SK-N-SH (cell line): ENCODE results near the gene SLC45A3. TPM values are rescaled to one million over a fixed set of nuclear protein-coding genes. Genes with fewer than 3 reads are reported as not detected.
"Not testable (repeated sequence)": the region's sequence is repeated elsewhere in the genome, so short reads cannot be mapped to it uniquely, and the experiment has no call there.

Experiments
- CTCF ChIA-PET: fragments of 300-600, 350-600 bp; formaldehyde crosslinking; extraction: SDS; loops from one replicate; lab custom pipeline; 2021; lab: Yijun Ruan, JAX
- POLR2A ChIA-PET: fragments of 350-600 bp; sonication (Branson Sonifier 250); formaldehyde crosslinking; extraction: SDS; loops from one replicate; lab custom pipeline; 2020; ENCODE audit warnings: antibody characterized with exemption, inconsistent platforms; lab: Yijun Ruan, JAX
- DNase-seq: peaks from one replicate; pipeline ENCODE4 v3.0.0; 2012
- H2AFZ ChIP-seq: fragments of 200-600 bp; sonication (generic); 2 replicates; pipeline ENCODE4 v1.8.1; 2016; ENCODE audit warnings: antibody characterized with exemption, mild to moderate bottlenecking, low read depth
- H3F3A ChIP-seq: fragments of 200-600 bp; sonication (generic); replicated peaks from 2 replicates; pipeline ENCODE3; 2016; ENCODE audit warnings: antibody characterized with exemption, mild to moderate bottlenecking; ENCODE audit not compliant: insufficient read depth
- H3K27ac ChIP-seq, 2 experiments: fragments of 200-500 bp in 1 of 2; fragments of 200-600 bp in 1 of 2; sonication (Bioruptor generic) in 1 of 2; sonication (generic), shearing (Covaris generic) in 1 of 2; 2 replicates each; pipeline versions ENCODE4 v1.5.1 to v1.6.1; 2014 to 2016; ENCODE audit warnings: low read depth in 2 of 2, inconsistent platforms in 1 of 2, low read length in 1 of 2, mild to moderate bottlenecking in 1 of 2, mixed read lengths in 1 of 2
- H3K27me3 ChIP-seq: fragments of 200-600 bp; sonication (generic), shearing (Covaris generic); 2 replicates; pipeline ENCODE4 v1.6.1; 2016; ENCODE audit warnings: mixed run types; ENCODE audit not compliant: insufficient read depth
- H3K36me3 ChIP-seq, 2 experiments: fragments of 200-500 bp in 1 of 2; fragments of 200-600 bp in 1 of 2; sonication (Bioruptor generic) in 1 of 2; sonication (generic) in 1 of 2; replicated peaks in 1 of 2; 2 replicates each; pipeline versions ENCODE3 to v1.5.1; 2014 to 2016; ENCODE audit warnings: low read length in 1 of 2, mild to moderate bottlenecking in 1 of 2; ENCODE audit not compliant: insufficient read depth in 2 of 2, control insufficient read depth in 1 of 2
- H3K4me1 ChIP-seq, 2 experiments: fragments of 200-500 bp in 1 of 2; fragments of 200-600 bp in 1 of 2; sonication (Bioruptor generic) in 1 of 2; sonication (generic), shearing (Covaris generic) in 1 of 2; 2 replicates each; pipeline versions ENCODE4 v1.5.1 to v1.6.1; 2014 to 2016; ENCODE audit warnings: low read depth in 1 of 2, low read length in 1 of 2, mixed run types in 1 of 2; ENCODE audit not compliant: insufficient read depth in 2 of 2, control insufficient read depth in 1 of 2
- H3K4me2 ChIP-seq: fragments of 200-600 bp; sonication (generic), shearing (Covaris generic); 2 replicates; pipeline ENCODE4 v1.6.1; 2017; ENCODE audit warnings: mixed run types
- H3K4me3 ChIP-seq, 2 experiments: fragments of 200-500 bp in 1 of 2; fragments of 200-600 bp in 1 of 2; sonication (Bioruptor generic) in 1 of 2; sonication (generic), shearing (Covaris generic) in 1 of 2; 2 replicates each; pipeline versions ENCODE4 v1.5.1 to v1.8.1; 2014 to 2016; ENCODE audit warnings: low read depth in 2 of 2, inconsistent platforms in 1 of 2, low read length in 1 of 2, mild to moderate bottlenecking in 1 of 2, mixed read lengths in 1 of 2, moderate library complexity in 1 of 2
- H3K79me2 ChIP-seq: fragments of 200-600 bp; sonication (generic); 2 replicates; pipeline ENCODE4 v1.8.1; 2017; ENCODE audit warnings: mild to moderate bottlenecking; ENCODE audit not compliant: insufficient read depth
- H3K9ac ChIP-seq: fragments of 200-600 bp; sonication (generic); 2 replicates; pipeline ENCODE4 v1.6.1; 2017; ENCODE audit warnings: mixed run types
- H3K9me2 ChIP-seq: fragments of 200-600 bp; sonication (generic); 2 replicates; pipeline ENCODE4 v1.6.1; 2017; ENCODE audit warnings: mixed run types
- H3K9me3 ChIP-seq: fragments of 200-600 bp; sonication (generic); 2 replicates; pipeline ENCODE4 v1.6.1; 2017; ENCODE audit warnings: mixed run types, mild to moderate bottlenecking, moderate library complexity
- H4K20me1 ChIP-seq: fragments of 200-600 bp; sonication (generic); 2 replicates; pipeline ENCODE4 v1.6.1; 2017; ENCODE audit warnings: mild to moderate bottlenecking, mixed run types; ENCODE audit not compliant: insufficient read depth
- CTCF ChIP-seq: fragments of 200-600 bp; sonication (generic); IDR thresholded peaks from 2 replicates; pipeline ENCODE4 v1.6.1; 2017; ENCODE audit warnings: antibody characterized with exemption, mild to moderate bottlenecking, moderate library complexity
- ELF1 ChIP-seq: IDR thresholded peaks from 2 replicates; pipeline ENCODE4 v1.4.0; 2012
- EZH2phosphoT487 ChIP-seq: fragments of 200-600 bp; sonication (generic); IDR thresholded peaks from 2 replicates; pipeline ENCODE4 v1.6.1; 2017; ENCODE audit warnings: low read depth, mixed run types, mild to moderate bottlenecking, antibody characterized with exemption, moderate library complexity, borderline replicate concordance
- FOXJ3 ChIP-seq: sonication (generic); formaldehyde crosslinking; IDR thresholded peaks from 2 replicates; pipeline ENCODE4 v1.5.1; 2020; ENCODE audit warnings: mild to moderate bottlenecking, missing genetic modification reagents
- IRF3 ChIP-seq: fragments of 150-350 bp; IDR thresholded peaks from 2 replicates; pipeline ENCODE4 v1.6.1; 2016; ENCODE audit warnings: mild to moderate bottlenecking, low read depth, low read length
- NRF1 ChIP-seq: IDR thresholded peaks from 2 replicates; pipeline ENCODE4 v1.6.1; 2012; ENCODE audit warnings: low read depth, mild to moderate bottlenecking, low read length
- POLR2AphosphoS5 ChIP-seq: IDR thresholded peaks from 2 replicates; pipeline ENCODE4 v1.6.1; 2012; ENCODE audit warnings: low read depth, low read length
- RCOR1 ChIP-seq: fragments of 150-350 bp; IDR thresholded peaks from 2 replicates; pipeline ENCODE4 v1.6.1; 2017; ENCODE audit warnings: antibody characterized with exemption, low read length
- RFX5 ChIP-seq: IDR thresholded peaks from 2 replicates; pipeline ENCODE4 v1.6.1; 2012; ENCODE audit warnings: mild to moderate bottlenecking, improper control_type of control experiment, low read length
- RXRA ChIP-seq: IDR thresholded peaks from 2 replicates; pipeline ENCODE4 v1.4.0; 2012; ENCODE audit warnings: low read depth, mild to moderate bottlenecking, borderline replicate concordance
- SIN3A ChIP-seq: IDR thresholded peaks from 2 replicates; pipeline ENCODE4 v1.6.1; 2012; ENCODE audit warnings: low read depth, mild to moderate bottlenecking, low read length, moderate library complexity, borderline replicate concordance
- TEAD4 ChIP-seq: IDR thresholded peaks from 2 replicates; pipeline ENCODE4 v1.4.0; 2012; ENCODE audit warnings: mild to moderate bottlenecking, borderline replicate concordance; ENCODE audit not compliant: insufficient read depth
- USF2 ChIP-seq: fragments of 150-350 bp; IDR thresholded peaks from 2 replicates; pipeline ENCODE4 v1.6.1; 2017; ENCODE audit warnings: antibody characterized with exemption, low read length, low read depth, borderline replicate concordance
- ZBTB33 ChIP-seq: IDR thresholded peaks from 2 replicates; pipeline ENCODE4 v1.4.0; 2012; ENCODE audit warnings: low read depth, borderline replicate concordance
- WGBS: methylation state at CpG from one replicate; pipeline ENCODE4 v1.1.6; 2017; ENCODE audit warnings: low lambda C conversion rate; 5-methylcytosine and 5-hydroxymethylcytosine counted together
- polyA plus RNA-seq, 3 experiments: library from polyadenylated mRNA; depleted of rRNA; stranded (reverse); fragments of >200 nt; gene quantifications; 2 replicates each; pipeline ENCODE4 v1.2.3, GENCODE V29; 2012

The SLC45A3 gene
- polyA plus RNA-seq, 1 of the 3 experiments (the other 2 are of a cell fraction) = 4.6 TPM

GRCh38 chr1:205720740-205721139, 40.4 kb upstream of the SLC45A3 start:
- H3K4me1 ChIP-seq = not testable (repeated sequence)
- WGBS = 100% methylated on average over 2 of the region's 2 CpGs
- peaks cover 74 to 86% of the 10 kb centered on the region in 2 experiments for H3K36me3 ChIP-seq

GRCh38 chr1:205719762-205720161, 39.5 kb upstream of the SLC45A3 start:
- no peak overlapping the region for H3K27ac ChIP-seq
- H3K4me2 ChIP-seq = no peak overlapping the region
- no peak overlapping the region for H2AFZ ChIP-seq
- H3F3A ChIP-seq = peaks cover 30% of the 10 kb centered on the region
- ChIA-PET CTCF (interaction anchor here (1.8 to 10.2 kb wide), 2 partner anchors 10 to 61 kb away, joined by 6 to 92 read pairs; no protein-coding TSS in a partner anchor), POLR2A (no interaction called here)
- H3K79me2 ChIP-seq = peaks cover 54% of the 10 kb centered on the region
- no peaks in the 10 kb centered on the region for H3K4me1 ChIP-seq
- no peaks in the 10 kb centered on the region for H3K9me2 ChIP-seq
- H3K9me3 ChIP-seq = no peaks in the 10 kb centered on the region
- TF ChIP-seq TEAD4 = no peak
- TF ChIP-seq RFX5 = no peak
- TF ChIP-seq FOXJ3 (CRISPR knock-in tag) = no peak
- no peak for TF ChIP-seq IRF3
- TF ChIP-seq CTCF = no peak
- TF ChIP-seq ELF1 = no peak
- no peak for TF ChIP-seq NRF1
- TF ChIP-seq RXRA = no peak
- TF ChIP-seq SIN3A = no peak
- TF ChIP-seq EZH2phosphoT487 = no peak
- no peak for TF ChIP-seq POLR2AphosphoS5
- no peak for TF ChIP-seq USF2
- TF ChIP-seq ZBTB33 = no peak
- TF ChIP-seq RCOR1 = no peak
- H4K20me1 ChIP-seq = peaks cover 7% of the 10 kb centered on the region
- DNase-seq = no peak
- no peak overlapping the region for H3K9ac ChIP-seq
- H3K36me3 ChIP-seq = peaks cover 81 to 89% of the 10 kb centered on the region in 2 experiments
- H3K4me3 ChIP-seq = no peak overlapping the region
- H3K27me3 ChIP-seq = no peaks in the 10 kb centered on the region

More at GRCh38 chr1:205720740-205721139, 40.4 kb upstream of the SLC45A3 start:
- H3K27ac ChIP-seq, POLR2A ChIA-PET, H3K9me2 ChIP-seq, H3K27me3 ChIP-seq, H3K9me3 ChIP-seq, H3K4me2 ChIP-seq, H3K9ac ChIP-seq, H3K4me3 ChIP-seq, H2AFZ ChIP-seq, DNase-seq: not testable (repeated sequence)
- Histone ChIP-seq H3K79me2 (peaks cover 63% of the 10 kb centered on the region), H4K20me1 (peaks cover 16% of the 10 kb centered on the region), H3F3A (peaks cover 23% of the 10 kb centered on the region)
- CTCF ChIA-PET = interaction anchor here (0.7 to 10.2 kb wide), 6 partner anchors 10 to 63 kb away, joined by 4 to 92 read pairs (median 5); no protein-coding TSS in a partner anchor
